Uterine smooth muscle cell (primary cell): ENCODE results near the gene CALCA. TPM values are rescaled to one million over a fixed set of nuclear protein-coding genes. Genes with fewer than 3 reads are reported as not detected.

Source experiments
- total RNA-seq: library from RNA; depleted of rRNA; stranded (reverse); fragments of >200 nt; gene quantifications from 2 replicates; pipeline ENCODE4 v1.2.3, GENCODE V29; 2014

CALCA gene, protein sequence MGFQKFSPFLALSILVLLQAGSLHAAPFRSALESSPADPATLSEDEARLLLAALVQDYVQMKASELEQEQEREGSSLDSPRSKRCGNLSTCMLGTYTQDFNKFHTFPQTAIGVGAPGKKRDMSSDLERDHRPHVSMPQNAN
- total RNA-seq = not detected in 2 replicates

DNA sequence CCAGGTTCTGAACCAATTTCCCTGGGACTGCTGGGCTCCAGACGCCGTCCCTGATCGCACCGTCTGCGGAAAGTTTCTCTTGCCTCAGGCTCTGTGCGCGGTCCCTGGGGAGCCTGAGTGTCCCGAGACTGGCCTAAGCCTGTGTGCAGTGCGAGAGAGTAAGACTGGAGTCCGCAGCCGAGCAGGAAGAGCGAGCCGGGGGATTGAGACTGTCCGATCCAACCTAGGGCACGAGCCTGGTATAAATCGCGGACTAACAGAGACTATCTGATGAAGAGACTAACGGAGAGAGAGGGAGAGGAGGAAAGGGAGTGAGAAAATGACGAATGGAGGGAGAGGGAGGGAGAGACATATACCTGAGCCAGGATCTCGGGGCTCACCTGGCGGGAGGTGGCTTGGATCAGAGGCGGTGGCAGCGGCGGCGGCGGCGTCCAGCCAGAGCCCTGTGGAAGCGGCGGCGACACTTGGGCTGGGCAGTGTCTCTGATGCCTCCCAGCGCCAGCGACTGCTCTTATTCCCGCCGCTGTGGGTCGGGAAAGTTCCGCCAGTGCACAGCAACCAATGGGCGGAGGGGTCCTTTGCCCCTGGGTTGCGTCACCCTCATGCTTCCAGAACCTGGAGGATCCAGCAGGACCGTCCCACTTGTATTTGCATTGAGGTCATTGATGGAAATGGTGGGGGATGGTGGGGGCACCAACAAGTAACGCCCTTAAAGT is at the start of gene CALCA:
CALCA (minus strand) TSS at position 487 of the 716 bp plus-strand sequence. CDS start 1,159 bp downstream, outside the sequence.

Other genes with a start within 250 kb of the CALCA start
- 9.3 and 11.1 TPM in 2 replicates for gene CYP2R1, start 80.1 kb downstream of the CALCA start, total RNA-seq
- gene CALCB, start 101.2 kb upstream of the CALCA start, total RNA-seq = under 0.01 and 0.12 TPM in 2 replicates
- gene INSC, start 142.6 kb upstream of the CALCA start, total RNA-seq = 0.12 and 0.77 TPM in 2 replicates